Inflammatory macrophage treated with lipopolysaccharide for 4 hours (primary cell): ENCODE data around the gene CACNA2D2.

Experiments
- DNase-seq: peaks from one replicate; pipeline ENCODE4 v3.0.0-alpha.2; 2020

Gene CACNA2D2

GRCh38 chr3:50388720-50389413, 114.6 kb downstream of the CACNA2D2 start:
- no peak for DNase-seq

- no peak for DNase-seq
Measured at GRCh38 chr3:50388016-50388719, 115.3 kb downstream of the CACNA2D2 start.

GRCh38 chr3:50385754-50386153, 117.7 kb downstream of the CACNA2D2 start:
- DNase-seq, result no peak

GRCh38 chr3:50383750-50384149, 119.7 kb downstream of the CACNA2D2 start:
- no peak for DNase-seq

GRCh38 chr3:50382722-50383121, 120.7 kb downstream of the CACNA2D2 start:
- DNase-seq, result no peak

- no peak for DNase-seq
Measured at GRCh38 chr3:50381383-50381782, 122.1 kb downstream of the CACNA2D2 start.

- no peak for DNase-seq
Measured at GRCh38 chr3:50380405-50381085, 122.9 kb downstream of the CACNA2D2 start.

GRCh38 chr3:50378757-50379156, 124.7 kb downstream of the CACNA2D2 start:
- DNase-seq, result no peak

- DNase-seq, result no peak
Measured at GRCh38 chr3:50378024-50378423, 125.4 kb downstream of the CACNA2D2 start.

GRCh38 chr3:50375258-50375931, 128.0 kb downstream of the CACNA2D2 start:
- no peak for DNase-seq

GRCh38 chr3:50374363-50375257, 128.8 kb downstream of the CACNA2D2 start:
- no peak for DNase-seq

- DNase-seq, result no peak
Measured at GRCh38 chr3:50373146-50374051, 130.0 kb downstream of the CACNA2D2 start.

- no peak for DNase-seq
Measured at GRCh38 chr3:50372349-50372748, 131.1 kb downstream of the CACNA2D2 start.

- DNase-seq, result no peak
Measured at GRCh38 chr3:50371133-50371685, 132.2 kb downstream of the CACNA2D2 start.

- no peak for DNase-seq
Measured at GRCh38 chr3:50370594-50370993, 132.8 kb downstream of the CACNA2D2 start.

GRCh38 chr3:50369012-50369670, 134.3 kb downstream of the CACNA2D2 start:
- DNase-seq, result no peak

GRCh38 chr3:50365842-50366220, 137.6 kb downstream of the CACNA2D2 start:
- no peak for DNase-seq

- DNase-seq, result peak; percentile 65
Measured at GRCh38 chr3:50365080-50365841, 138.2 kb downstream of the CACNA2D2 start.

GRCh38 chr3:50364573-50365079, 138.8 kb downstream of the CACNA2D2 start:
- no peak for DNase-seq
